Measurements from ENCODE around the gene AKR1C8. TPM values are rescaled to one million over a fixed set of nuclear protein-coding genes. Genes with fewer than 3 reads are reported as not detected.
"Not testable (repeated sequence)": the region's sequence is repeated elsewhere in the genome, so short reads cannot be mapped to it uniquely, and the experiment has no call there.

The AKR1C8 gene
- total and polyA plus RNA-seq, 2 donors (not counting 1 experiment from before 2014, with no cell fraction given) = not detected

DNA sequence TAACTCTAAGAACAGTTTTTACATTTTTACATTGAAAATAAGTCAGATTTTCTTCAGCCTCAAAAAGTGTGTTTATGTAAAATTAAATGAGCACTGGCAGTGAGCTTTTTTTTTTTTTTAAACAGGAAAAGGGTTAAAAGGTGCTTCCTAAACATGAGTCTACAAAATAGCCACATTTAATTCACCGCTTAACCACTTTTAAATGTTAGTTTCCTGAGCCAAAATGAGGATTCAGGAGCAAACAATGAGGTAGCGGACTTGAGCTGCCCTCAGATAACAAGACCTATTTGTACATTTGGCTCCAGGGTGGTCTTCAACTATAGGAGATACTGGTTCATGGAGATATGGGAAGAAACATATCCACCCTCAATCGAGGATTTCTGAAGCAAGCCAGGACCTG lies 67.9 kb downstream of the AKR1C8 start:
- Histone ChIP-seq H4K20me1 (ENCODE audit: control insufficient read depth, insufficient read depth, low read length, poor library complexity, severe bottlenecking) (no peaks in the 10 kb centered on the region), H3K27me3 (replicated peaks in 1 of 4; ENCODE audit: control extremely low read depth in 1 of 4, control insufficient read depth in 3 of 4, insufficient read depth in 4 of 4, low read length in 3 of 4) (no peaks in the 10 kb centered on the region), H3K79me2 (ENCODE audit: control insufficient read depth, insufficient read depth, low read length) (no peaks in the 10 kb centered on the region), H3K36me3 (replicated peaks in 1 of 2; ENCODE audit: control extremely low read depth in 1 of 2, control insufficient read depth in 1 of 2, extremely low read depth in 1 of 2, insufficient read depth in 2 of 2, low read length in 1 of 2) (no peaks in the 10 kb centered on the region), H3K27ac (ENCODE audit: low read length in 2 of 2) (no peak overlapping the region), H2AFZ (ENCODE audit: insufficient read depth, low read depth, low read length, poor library complexity, severe bottlenecking) (no peak overlapping the region), H3K9ac (ENCODE audit: low read length) (no peak overlapping the region), H3K4me2 (replicated peaks; ENCODE audit: low read depth, low read length, poor library complexity, severe bottlenecking) (no peak overlapping the region), H3K9me3 (ENCODE audit: control extremely low read depth in 1 of 3, control insufficient read depth in 2 of 3, insufficient read depth in 1 of 3, low read length in 2 of 3) (no peaks in the 10 kb centered on the region), H3K4me3 (ENCODE audit: control extremely low read depth in 1 of 5, extremely low read depth in 1 of 5, insufficient read depth in 1 of 5, low read depth in 2 of 5, low read length in 4 of 5) (no peak overlapping the region), H3K4me1 (ENCODE audit: control insufficient read depth in 2 of 2, insufficient read depth in 2 of 2, low read length in 2 of 2) (no peaks in the 10 kb centered on the region)
- Mint-ChIP-seq H3K27ac (no peak overlapping the region), H3K27me3 (no peaks in the 10 kb centered on the region), H3K9me3 (ENCODE audit: insufficient read depth) (peaks cover 4% of the 10 kb centered on the region), H3K4me3 (no peak overlapping the region), H3K4me1 (no peaks in the 10 kb centered on the region)
- ChIA-PET POLR2A (no interaction called here), CTCF (no interaction called here)
- TF ChIP-seq, protein P1, sequence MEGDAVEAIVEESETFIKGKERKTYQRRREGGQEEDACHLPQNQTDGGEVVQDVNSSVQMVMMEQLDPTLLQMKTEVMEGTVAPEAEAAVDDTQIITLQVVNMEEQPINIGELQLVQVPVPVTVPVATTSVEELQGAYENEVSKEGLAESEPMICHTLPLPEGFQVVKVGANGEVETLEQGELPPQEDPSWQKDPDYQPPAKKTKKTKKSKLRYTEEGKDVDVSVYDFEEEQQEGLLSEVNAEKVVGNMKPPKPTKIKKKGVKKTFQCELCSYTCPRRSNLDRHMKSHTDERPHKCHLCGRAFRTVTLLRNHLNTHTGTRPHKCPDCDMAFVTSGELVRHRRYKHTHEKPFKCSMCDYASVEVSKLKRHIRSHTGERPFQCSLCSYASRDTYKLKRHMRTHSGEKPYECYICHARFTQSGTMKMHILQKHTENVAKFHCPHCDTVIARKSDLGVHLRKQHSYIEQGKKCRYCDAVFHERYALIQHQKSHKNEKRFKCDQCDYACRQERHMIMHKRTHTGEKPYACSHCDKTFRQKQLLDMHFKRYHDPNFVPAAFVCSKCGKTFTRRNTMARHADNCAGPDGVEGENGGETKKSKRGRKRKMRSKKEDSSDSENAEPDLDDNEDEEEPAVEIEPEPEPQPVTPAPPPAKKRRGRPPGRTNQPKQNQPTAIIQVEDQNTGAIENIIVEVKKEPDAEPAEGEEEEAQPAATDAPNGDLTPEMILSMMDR (IDR thresholded peaks at IDR 0.05) = no peak
- no peak for TF ChIP-seq EZH2 (IDR thresholded peaks at IDR 0.05; ENCODE audit: borderline replicate concordance, insufficient read depth, low read depth, low read length, poor library complexity, severe bottlenecking)
- DNase-seq (no peak), ATAC-seq (ENCODE audit: low read depth) (no peak)
- intact Hi-C loops (cut with micrococcal nuclease) = no loop called here
- WGBS (ENCODE audit: insufficient coverage) = no CpG with 5 or more reads among the region's 3 CpGs

DNA sequence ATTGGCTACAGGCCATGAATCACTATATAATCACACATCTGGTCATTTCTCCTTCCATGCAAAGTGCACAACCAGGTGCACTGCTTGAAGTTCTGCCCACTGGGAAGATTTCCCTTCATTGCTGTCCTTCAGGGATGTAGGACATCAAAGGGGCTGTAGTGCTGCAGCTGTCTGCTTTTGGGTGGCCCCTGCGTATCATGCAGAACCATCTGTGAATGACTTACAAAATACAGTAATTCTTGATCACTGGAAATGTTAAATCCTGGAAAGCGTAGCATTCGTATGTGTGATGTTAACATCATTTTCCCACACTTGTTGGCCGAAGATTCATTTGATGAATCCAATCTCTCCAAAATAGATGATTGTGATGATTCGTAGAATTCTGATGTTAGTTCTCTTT lies 68.3 kb downstream of the AKR1C8 start:
- Histone ChIP-seq H3K9me3 (ENCODE audit: control extremely low read depth in 1 of 3, control insufficient read depth in 2 of 3, insufficient read depth in 1 of 3, low read length in 2 of 3) (no peaks in the 10 kb centered on the region), H3K36me3 (replicated peaks in 1 of 2; ENCODE audit: control extremely low read depth in 1 of 2, control insufficient read depth in 1 of 2, extremely low read depth in 1 of 2, insufficient read depth in 2 of 2, low read length in 1 of 2) (no peaks in the 10 kb centered on the region), H2AFZ (ENCODE audit: insufficient read depth, low read depth, low read length, poor library complexity, severe bottlenecking) (no peak overlapping the region), H3K27me3 (replicated peaks in 1 of 4; ENCODE audit: control extremely low read depth in 1 of 4, control insufficient read depth in 3 of 4, insufficient read depth in 4 of 4, low read length in 3 of 4) (no peaks in the 10 kb centered on the region), H3K9ac (ENCODE audit: low read length) (no peak overlapping the region), H3K79me2 (ENCODE audit: control insufficient read depth, insufficient read depth, low read length) (no peaks in the 10 kb centered on the region), H3K4me1 (ENCODE audit: control insufficient read depth in 2 of 2, insufficient read depth in 2 of 2, low read length in 2 of 2) (no peaks in the 10 kb centered on the region), H3K4me2 (replicated peaks; ENCODE audit: low read depth, low read length, poor library complexity, severe bottlenecking) (no peak overlapping the region), H4K20me1 (ENCODE audit: control insufficient read depth, insufficient read depth, low read length, poor library complexity, severe bottlenecking) (no peaks in the 10 kb centered on the region), H3K4me3 (ENCODE audit: control extremely low read depth in 1 of 5, extremely low read depth in 1 of 5, insufficient read depth in 1 of 5, low read depth in 2 of 5, low read length in 4 of 5) (no peak overlapping the region), H3K27ac (ENCODE audit: low read length in 2 of 2) (no peak overlapping the region)
- H3K4me3 Mint-ChIP-seq = no peak overlapping the region
- ChIA-PET CTCF (no interaction called here), POLR2A (no interaction called here)
- H3K9me3 Mint-ChIP-seq (ENCODE audit: insufficient read depth) = peaks cover 4% of the 10 kb centered on the region
- H3K27me3 Mint-ChIP-seq = no peaks in the 10 kb centered on the region
- no peak for DNase-seq
- no peak for ATAC-seq (ENCODE audit: low read depth)
- TF ChIP-seq, protein P1 (IDR thresholded peaks at IDR 0.05) = no peak
- TF ChIP-seq EZH2 (IDR thresholded peaks at IDR 0.05; ENCODE audit: borderline replicate concordance, insufficient read depth, low read depth, low read length, poor library complexity, severe bottlenecking) = no peak
- intact Hi-C loops (cut with micrococcal nuclease) = no loop called here
- no peak overlapping the region for H3K27ac Mint-ChIP-seq
- no peaks in the 10 kb centered on the region for H3K4me1 Mint-ChIP-seq
- WGBS (ENCODE audit: insufficient coverage) = no CpG with 5 or more reads among the region's 5 CpGs

DNA sequence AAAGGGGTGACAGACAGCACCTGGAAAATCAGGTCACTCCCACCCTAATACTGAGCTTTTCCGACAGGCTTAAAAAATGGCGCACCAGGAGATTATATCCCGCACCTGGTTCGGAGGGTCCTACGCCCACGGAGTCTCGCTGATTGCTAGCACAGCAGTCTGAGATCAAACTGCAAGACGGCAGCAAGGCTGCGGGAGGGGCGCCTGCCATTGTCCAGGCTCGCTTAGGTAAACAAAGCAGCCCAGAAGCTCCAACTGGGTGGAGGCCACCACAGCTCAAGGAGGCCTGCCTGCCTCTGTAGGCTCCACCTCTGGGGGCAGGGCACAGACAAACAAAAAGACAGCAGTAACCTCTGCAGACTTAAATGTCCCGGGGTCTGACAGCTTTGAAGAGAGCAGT lies 75.1 kb downstream of the AKR1C8 start:
- H3K4me3 ChIP-seq (ENCODE audit: control extremely low read depth in 1 of 5, extremely low read depth in 1 of 5, insufficient read depth in 1 of 5, low read depth in 2 of 5, low read length in 4 of 5); H3K9me3 ChIP-seq (ENCODE audit: control extremely low read depth in 1 of 3, control insufficient read depth in 2 of 3, insufficient read depth in 1 of 3, low read length in 2 of 3); DNase-seq; intact Hi-C loops (cut with micrococcal nuclease); H3K4me1 ChIP-seq (ENCODE audit: control insufficient read depth in 2 of 2, insufficient read depth in 2 of 2, low read length in 2 of 2); H3K27ac ChIP-seq (ENCODE audit: low read length in 2 of 2); H3K9me3 Mint-ChIP-seq (ENCODE audit: insufficient read depth); CTCF ChIA-PET; H3K27me3 Mint-ChIP-seq; H3K27ac Mint-ChIP-seq; H3K9ac ChIP-seq (ENCODE audit: low read length); H3K79me2 ChIP-seq (ENCODE audit: control insufficient read depth, insufficient read depth, low read length); POLR2A ChIA-PET; H3K36me3 ChIP-seq (replicated peaks in 1 of 2; ENCODE audit: control extremely low read depth in 1 of 2, control insufficient read depth in 1 of 2, extremely low read depth in 1 of 2, insufficient read depth in 2 of 2, low read length in 1 of 2); H2AFZ ChIP-seq (ENCODE audit: insufficient read depth, low read depth, low read length, poor library complexity, severe bottlenecking); H3K4me3 Mint-ChIP-seq; H3K4me2 ChIP-seq (replicated peaks; ENCODE audit: low read depth, low read length, poor library complexity, severe bottlenecking); H3K27me3 ChIP-seq (replicated peaks in 1 of 4; ENCODE audit: control extremely low read depth in 1 of 4, control insufficient read depth in 3 of 4, insufficient read depth in 4 of 4, low read length in 3 of 4); H3K4me1 Mint-ChIP-seq; ATAC-seq (ENCODE audit: low read depth); H4K20me1 ChIP-seq (ENCODE audit: control insufficient read depth, insufficient read depth, low read length, poor library complexity, severe bottlenecking): not testable (repeated sequence)
- 92% methylated on average over 8 of the region's 12 CpGs for WGBS (ENCODE audit: insufficient coverage)

Data from B cell (primary cell).